ENCODE data around the gene BCORL1.

GRCh38 chrX:129984111-129984958 lies 1.9 kb downstream of the BCORL1 start:
- no peak for TF ChIP-seq CTCF (IDR thresholded peaks at IDR 0.05; ENCODE audit: insufficient read depth, low read depth, low read length)
- no peak for TF ChIP-seq EZH2 (IDR thresholded peaks at IDR 0.05; ENCODE audit: insufficient read depth, low read length)

Measured in astrocyte (in vitro differentiated cells and primary cell).